Measurements from ENCODE around the gene TGIF2. TPM values are rescaled to one million over a fixed set of nuclear protein-coding genes. Genes with fewer than 3 reads are reported as not detected.

Gene TGIF2
- total and polyA plus RNA-seq, 2 donors (not counting 3 experiments of a cell fraction or from before 2014, with no cell fraction given): 18.9 to 21.0 TPM

DNA sequence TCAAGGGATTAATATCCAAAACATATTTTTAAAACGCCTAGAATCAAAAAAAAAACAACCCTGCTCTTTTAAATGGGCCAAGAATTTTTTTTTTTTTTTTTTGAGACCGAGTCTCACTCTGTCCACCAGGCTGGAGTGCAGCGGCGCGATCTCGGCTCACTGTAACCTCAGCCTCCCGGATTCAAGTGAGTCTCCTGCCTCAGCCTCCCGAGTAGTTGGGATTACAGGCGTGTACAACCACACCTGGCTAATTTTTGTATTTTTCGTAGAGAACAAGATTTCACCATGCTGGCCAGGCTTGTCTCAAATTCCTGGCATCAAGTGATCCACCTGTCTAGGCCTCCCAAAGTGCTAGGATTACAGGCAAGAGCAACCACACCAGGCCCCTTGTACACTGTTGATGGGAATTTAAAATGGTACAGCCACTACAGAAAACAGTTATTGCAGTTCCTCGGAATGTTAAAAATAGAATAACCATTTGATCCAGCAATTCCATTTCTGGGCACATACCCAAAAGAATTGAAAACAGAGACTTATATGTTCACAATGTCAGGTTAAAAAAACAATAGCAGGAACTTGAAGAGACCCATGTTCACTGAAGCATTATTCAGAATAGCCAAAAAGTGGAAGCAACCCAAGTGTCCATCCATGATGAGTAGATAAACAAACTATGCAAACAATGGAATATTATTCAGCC is 35.2 kb upstream of the TGIF2 start:
- TF ChIP-seq EZH2 (IDR thresholded peaks at IDR 0.05; ENCODE audit: borderline replicate concordance, low read depth, low read length, severe bottlenecking): no peak
- TF ChIP-seq JUN (IDR thresholded peaks at IDR 0.05; ENCODE audit: borderline replicate concordance, insufficient read depth, insufficient read length, low read depth): no peak
- TF ChIP-seq FOS (IDR thresholded peaks at IDR 0.05; ENCODE audit: borderline replicate concordance, insufficient read depth, low read length): no peak
- no peak for TF ChIP-seq POLR2A (IDR thresholded peaks at IDR 0.05; ENCODE audit: low read depth, low read length)
- no peak for TF ChIP-seq POLR2AphosphoS5 (IDR thresholded peaks at IDR 0.05; ENCODE audit: insufficient read depth, low read depth, low read length)
- TF ChIP-seq, protein P1, sequence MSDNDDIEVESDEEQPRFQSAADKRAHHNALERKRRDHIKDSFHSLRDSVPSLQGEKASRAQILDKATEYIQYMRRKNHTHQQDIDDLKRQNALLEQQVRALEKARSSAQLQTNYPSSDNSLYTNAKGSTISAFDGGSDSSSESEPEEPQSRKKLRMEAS (IDR thresholded peaks at IDR 0.05; ENCODE audit: insufficient read depth, insufficient read length): no peak
- TF ChIP-seq GATA2 (IDR thresholded peaks at IDR 0.05; ENCODE audit: insufficient read depth, insufficient read length, low read depth, low read length): no peak
- TF ChIP-seq, protein P2, sequence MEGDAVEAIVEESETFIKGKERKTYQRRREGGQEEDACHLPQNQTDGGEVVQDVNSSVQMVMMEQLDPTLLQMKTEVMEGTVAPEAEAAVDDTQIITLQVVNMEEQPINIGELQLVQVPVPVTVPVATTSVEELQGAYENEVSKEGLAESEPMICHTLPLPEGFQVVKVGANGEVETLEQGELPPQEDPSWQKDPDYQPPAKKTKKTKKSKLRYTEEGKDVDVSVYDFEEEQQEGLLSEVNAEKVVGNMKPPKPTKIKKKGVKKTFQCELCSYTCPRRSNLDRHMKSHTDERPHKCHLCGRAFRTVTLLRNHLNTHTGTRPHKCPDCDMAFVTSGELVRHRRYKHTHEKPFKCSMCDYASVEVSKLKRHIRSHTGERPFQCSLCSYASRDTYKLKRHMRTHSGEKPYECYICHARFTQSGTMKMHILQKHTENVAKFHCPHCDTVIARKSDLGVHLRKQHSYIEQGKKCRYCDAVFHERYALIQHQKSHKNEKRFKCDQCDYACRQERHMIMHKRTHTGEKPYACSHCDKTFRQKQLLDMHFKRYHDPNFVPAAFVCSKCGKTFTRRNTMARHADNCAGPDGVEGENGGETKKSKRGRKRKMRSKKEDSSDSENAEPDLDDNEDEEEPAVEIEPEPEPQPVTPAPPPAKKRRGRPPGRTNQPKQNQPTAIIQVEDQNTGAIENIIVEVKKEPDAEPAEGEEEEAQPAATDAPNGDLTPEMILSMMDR (IDR thresholded peaks at IDR 0.05; ENCODE audit: extremely low read depth in 1 of 2, insufficient read depth in 1 of 2, low read depth in 1 of 2, low read length in 2 of 2): no peak
- no peak for TF ChIP-seq MYC (IDR thresholded peaks at IDR 0.05; ENCODE audit: low read depth, low read length)
- no TSS peak for BruUV-seq (replicated peaks)
- no peaks in the 10 kb centered on the region for H4K20me1 ChIP-seq (replicated peaks; ENCODE audit: control insufficient read depth, extremely low read depth, insufficient read depth, low read length)
- no peak overlapping the region for H2AFZ ChIP-seq (ENCODE audit: low read depth, low read length)
- CTCF ChIA-PET: no interaction called here
- POLR2A ChIA-PET: interaction anchor here (0.7 kb wide), 1 partner anchor 568 kb away, joined by 5 read pairs; no protein-coding TSS in a partner anchor
- H3K27ac ChIP-seq (ENCODE audit: insufficient read depth, low read depth, low read length): no peak overlapping the region
- H3K4me1 ChIP-seq (ENCODE audit: control insufficient read depth, extremely low read depth, insufficient read depth, low read length): peaks cover 3% of the 10 kb centered on the region
- H3K27me3 ChIP-seq (ENCODE audit: control insufficient read depth in 2 of 2, insufficient read depth in 2 of 2, low read length in 2 of 2): no peaks in the 10 kb centered on the region
- no peak overlapping the region for H3K4me2 ChIP-seq (ENCODE audit: insufficient read depth, low read length)
- H3K9ac ChIP-seq (replicated peaks; ENCODE audit: extremely low read depth, insufficient read depth, low read length): no peak overlapping the region
- peak; percentile 42 for FAIRE-seq
- H3K9me1 ChIP-seq (replicated peaks; ENCODE audit: control insufficient read depth, extremely low read depth, insufficient read depth, low read length): no peaks in the 10 kb centered on the region
- H3K79me2 ChIP-seq (ENCODE audit: control insufficient read depth, insufficient read depth, low read length): no peaks in the 10 kb centered on the region
- intact Hi-C loops (cut with micrococcal nuclease) (no loop called here), dilution Hi-C loops (cut with MboI; ENCODE audit: extremely low pct_ligation_motif_present, low sequenced_read_pairs) (no loop called here)
- no peaks in the 10 kb centered on the region for H3K9me3 ChIP-seq (replicated peaks; ENCODE audit: control insufficient read depth, insufficient read depth, low read length)
- no peak overlapping the region for H3K4me3 ChIP-seq (replicated peaks in 1 of 3; ENCODE audit: insufficient read depth in 1 of 3, low read depth in 1 of 3, low read length in 3 of 3)
- peak; percentile 86 for DNase-seq (ENCODE audit: low read depth, low spot score)
- H3K36me3 ChIP-seq (ENCODE audit: control insufficient read depth in 2 of 2, extremely low read depth in 1 of 2, insufficient read depth in 2 of 2, low read length in 2 of 2): no peaks in the 10 kb centered on the region
